GM23338 (cell line): Measurements from ENCODE around the gene TMEM106C. TPM values are rescaled to one million over a fixed set of nuclear protein-coding genes. Genes with fewer than 3 reads are reported as not detected.

Source experiments
- ATAC-seq: fragments of 200-7000 bp; cut with Tn5 transposase; 3 replicates; pipeline ENCODE4 v1.9.1; 2020
- DNase-seq: peaks from one replicate; pipeline ENCODE4 v3.0.0-alpha.2; 2015; ENCODE audit warnings: low spot score
- H2AFZ ChIP-seq: fragments of 200-600 bp; sonication (generic); 2 replicates; pipeline ENCODE4 v1.8.0; 2016; ENCODE audit warnings: antibody characterized with exemption, mild to moderate bottlenecking, moderate library complexity
- H3F3A ChIP-seq: fragments of 200-600 bp; sonication (generic); replicated peaks from 2 replicates; pipeline ENCODE4 v1.8.0; 2017; ENCODE audit warnings: antibody characterized with exemption, mixed run types, low read depth
- H3K27ac ChIP-seq: fragments of 200-600 bp; sonication (generic); 2 replicates; pipeline ENCODE4 v1.6.1; 2016; ENCODE audit warnings: low read depth
- H3K27me3 ChIP-seq: fragments of 200-600 bp; sonication (generic); 2 replicates; pipeline ENCODE4 v1.8.0; 2016; ENCODE audit warnings: mild to moderate bottlenecking, mixed run types, moderate library complexity; ENCODE audit not compliant: insufficient read depth
- H3K36me3 ChIP-seq: fragments of 200-600 bp; sonication (generic); 2 replicates; pipeline ENCODE4 v1.8.0; 2016; ENCODE audit warnings: mild to moderate bottlenecking; ENCODE audit not compliant: insufficient read depth
- H3K4me1 ChIP-seq: fragments of 200-600 bp; sonication (generic); 2 replicates; pipeline ENCODE4 v1.8.0; 2016; ENCODE audit warnings: mild to moderate bottlenecking, moderate library complexity; ENCODE audit not compliant: insufficient read depth
- H3K4me2 ChIP-seq: fragments of 200-600 bp; sonication (generic); 2 replicates; pipeline ENCODE4 v1.7.1; 2017; ENCODE audit warnings: mixed run types
- H3K4me3 ChIP-seq: fragments of 200-600 bp; sonication (generic); 2 replicates; pipeline ENCODE4 v1.6.1; 2016; ENCODE audit warnings: mixed run types
- H3K79me2 ChIP-seq: fragments of 200-600 bp; sonication (generic); replicated peaks from 2 replicates; pipeline ENCODE4 v1.8.0; 2017; ENCODE audit warnings: mild to moderate bottlenecking; ENCODE audit not compliant: insufficient read depth
- H3K9me2 ChIP-seq: fragments of 200-600 bp; sonication (generic); 2 replicates; pipeline ENCODE4 v1.8.0; 2017; ENCODE audit not compliant: insufficient read depth
- H4K20me1 ChIP-seq: fragments of 200-600 bp; sonication (generic); replicated peaks from 2 replicates; pipeline ENCODE4 v1.8.0; 2017; ENCODE audit warnings: mild to moderate bottlenecking; ENCODE audit not compliant: insufficient read depth
- H3K27ac Mint-ChIP-seq: 2 replicates; pipeline ENCODE4 v1.8.0; 2020; ENCODE audit warnings: inconsistent platforms, mild to moderate bottlenecking, moderate library complexity, mixed read lengths
- H3K27me3 Mint-ChIP-seq: 3 replicates; pipeline ENCODE4 v1.8.0; 2022; ENCODE audit warnings: low read depth, mild to moderate bottlenecking, moderate library complexity, mixed read lengths, inconsistent platforms; ENCODE audit not compliant: insufficient read depth, poor library complexity
- H3K36me3 Mint-ChIP-seq: 3 replicates; pipeline ENCODE4 v1.8.0; 2021; ENCODE audit warnings: low read depth, mild to moderate bottlenecking, inconsistent platforms, moderate library complexity, mixed read lengths
- H3K4me1 Mint-ChIP-seq: 3 replicates; pipeline ENCODE4 v1.8.0; 2020; ENCODE audit warnings: mild to moderate bottlenecking, inconsistent platforms, mixed read lengths
- H3K4me3 Mint-ChIP-seq: 3 replicates; pipeline ENCODE4 v1.8.0; 2021; ENCODE audit warnings: moderate library complexity, mild to moderate bottlenecking, inconsistent platforms, mixed read lengths
- H3K9me3 Mint-ChIP-seq: 3 replicates; pipeline ENCODE4 v1.8.0; 2020; ENCODE audit warnings: moderate library complexity, mild to moderate bottlenecking, inconsistent platforms, mixed read lengths
- CREB1 ChIP-seq: fragments of 250-450 bp; sonication (Bioruptor Pico); IDR thresholded peaks from 2 replicates; pipeline ENCODE4 v1.5.0; 2020; ENCODE audit warnings: low read depth, mild to moderate bottlenecking, moderate library complexity
- CTCF ChIP-seq, 2 experiments: fragments of 200-600 bp in 1 of 2; sonication (generic) in 1 of 2; conservative IDR thresholded peaks; 2 replicates each; pipeline versions ENCODE4 v1.5.1 to v1.6.1; 2016 to 2017; ENCODE audit warnings: antibody characterized with exemption in 2 of 2, low read depth in 2 of 2, mild to moderate bottlenecking in 2 of 2, moderate library complexity in 1 of 2
- ETS1 ChIP-seq: IDR thresholded peaks from 2 replicates; pipeline ENCODE4 v1.6.1; 2016; ENCODE audit warnings: antibody characterized with exemption
- EZH2 ChIP-seq: fragments of 200-600 bp; sonication (generic); IDR thresholded peaks from one replicate; pipeline ENCODE4 v1.8.0; 2017; ENCODE audit warnings: antibody characterized with exemption, mild to moderate bottlenecking, low read depth; ENCODE audit not compliant: unreplicated experiment
- EZH2phosphoT487 ChIP-seq: fragments of 200-600 bp; sonication (generic); IDR thresholded peaks from one replicate; pipeline ENCODE4 v1.8.1; 2018; ENCODE audit warnings: antibody characterized with exemption; ENCODE audit not compliant: unreplicated experiment
- JUNB ChIP-seq: IDR thresholded peaks from one replicate; pipeline ENCODE4 v1.6.1; 2016; ENCODE audit warnings: antibody characterized with exemption; ENCODE audit not compliant: unreplicated experiment
- NANOG ChIP-seq: IDR thresholded peaks from 2 replicates; pipeline ENCODE4 v1.6.1; 2016; ENCODE audit warnings: antibody characterized with exemption, borderline replicate concordance
- POLR2AphosphoS5 ChIP-seq: IDR thresholded peaks from 2 replicates; pipeline ENCODE4 v1.6.1; 2016; ENCODE audit warnings: antibody characterized with exemption, low read depth
- REST ChIP-seq: IDR thresholded peaks from one replicate; pipeline ENCODE4 v1.6.1; 2018; ENCODE audit warnings: antibody characterized with exemption; ENCODE audit not compliant: unreplicated experiment
- STAT1 ChIP-seq: IDR thresholded peaks from one replicate; pipeline ENCODE4 v1.6.1; 2016; ENCODE audit warnings: antibody characterized with exemption; ENCODE audit not compliant: unreplicated experiment
- ZNF114 ChIP-seq: fragments of 250-450 bp; sonication (Bioruptor Pico); IDR thresholded peaks from 2 replicates; pipeline ENCODE4 v1.5.0; 2020; ENCODE audit warnings: mild to moderate bottlenecking, moderate library complexity
- ZNF331 ChIP-seq: fragments of 250-450 bp; sonication (Bioruptor Pico); IDR thresholded peaks from 2 replicates; pipeline ENCODE4 v1.5.0; 2020; ENCODE audit warnings: low read depth, mild to moderate bottlenecking, moderate library complexity
- ZNF462 ChIP-seq: fragments of 250-450 bp; sonication (Bioruptor Pico); IDR thresholded peaks from 2 replicates; pipeline ENCODE4 v1.5.0; 2020; ENCODE audit warnings: mild to moderate bottlenecking, moderate library complexity
- polyA plus RNA-seq: library from polyadenylated mRNA; unstranded; fragments of >200 nt; fragmentation: Nextera tagmentation; extraction: Ambion mirVana; gene quantifications from 2 replicates; pipeline ENCODE4 v1.2.1, GENCODE V29; 2016
- total RNA-seq: library from RNA; depleted of rRNA; stranded (reverse); fragments of >200 nt; shearing (Covaris generic); gene quantifications from 2 replicates; pipeline ENCODE4 v1.2.3, GENCODE V29; 2014

TMEM106C gene
- total and polyA plus RNA-seq, 2 experiments from 2014 or later = 43.5 to 83.7 TPM

GRCh38 chr12:47938093-47938492 lies 25.3 kb upstream of the TMEM106C start:
- H3K4me3 Mint-ChIP-seq = no peak overlapping the region
- Histone ChIP-seq H3K27ac (no peak overlapping the region), H3K79me2 (no peaks in the 10 kb centered on the region), H3K36me3 (no peaks in the 10 kb centered on the region), H3K4me2 (no peak overlapping the region), H3K27me3 (peaks cover 18% of the 10 kb centered on the region), H3K4me3 (no peak overlapping the region), H4K20me1 (no peaks in the 10 kb centered on the region), H3F3A (no peaks in the 10 kb centered on the region), H3K9me2 (no peaks in the 10 kb centered on the region; the same call in 1 of the 2 replicates), H3K4me1 (peaks cover 13% of the 10 kb centered on the region), H2AFZ (no peak overlapping the region)
- H3K27ac Mint-ChIP-seq = no peak overlapping the region
- peaks cover 16% of the 10 kb centered on the region for H3K4me1 Mint-ChIP-seq
- H3K27me3 Mint-ChIP-seq = peaks cover 20% of the 10 kb centered on the region
- no peak for ATAC-seq
- H3K9me3 Mint-ChIP-seq = no peaks in the 10 kb centered on the region
- DNase-seq = no peak
- H3K36me3 Mint-ChIP-seq = no peaks in the 10 kb centered on the region; the same call in 2 of the 3 replicates
- no peak for TF ChIP-seq ZNF331 (CRISPR knock-in tag)
- no peak for TF ChIP-seq JUNB
- TF ChIP-seq EZH2phosphoT487 = no peak
- TF ChIP-seq POLR2AphosphoS5 = no peak
- TF ChIP-seq ZNF114 (CRISPR knock-in tag) = no peak
- TF ChIP-seq CTCF (conservative IDR thresholded peaks at IDR 0.05; ENCODE audit: low read depth in 2 of 2) = no peak
- no peak for TF ChIP-seq REST
- no peak for TF ChIP-seq ETS1
- no peak for TF ChIP-seq EZH2
- TF ChIP-seq CREB1 (CRISPR knock-in tag) = no peak
- TF ChIP-seq STAT1 = no peak
- no peak for TF ChIP-seq ZNF462 (CRISPR knock-in tag)
- no peak for TF ChIP-seq NANOG
